Astrocyte of the spinal cord (primary cell): ENCODE results near the gene PROM1.

Experiments used
- DNase-seq: peaks from one replicate; pipeline ENCODE4 v3.0.0; 2011; ENCODE audit warnings: low read depth, low spot score
- H3K4me3 ChIP-seq: 2 replicates; pipeline ENCODE4 v1.5.1; 2011; ENCODE audit warnings: low read depth, mild to moderate bottlenecking, low read length, moderate library complexity
- in situ Hi-C: cut with HindIII; loops from 2 replicates; pipeline ENCODE4 v1.10.0; 2017; ENCODE audit warnings: low sequenced_read_pairs
- TF ChIP-seq, protein P1 (sequence below): IDR thresholded peaks from 2 replicates; pipeline ENCODE4 v1.5.1; 2012; ENCODE audit warnings: low read depth, mild to moderate bottlenecking, low read length, inconsistent platforms

PROM1 gene

DNA sequence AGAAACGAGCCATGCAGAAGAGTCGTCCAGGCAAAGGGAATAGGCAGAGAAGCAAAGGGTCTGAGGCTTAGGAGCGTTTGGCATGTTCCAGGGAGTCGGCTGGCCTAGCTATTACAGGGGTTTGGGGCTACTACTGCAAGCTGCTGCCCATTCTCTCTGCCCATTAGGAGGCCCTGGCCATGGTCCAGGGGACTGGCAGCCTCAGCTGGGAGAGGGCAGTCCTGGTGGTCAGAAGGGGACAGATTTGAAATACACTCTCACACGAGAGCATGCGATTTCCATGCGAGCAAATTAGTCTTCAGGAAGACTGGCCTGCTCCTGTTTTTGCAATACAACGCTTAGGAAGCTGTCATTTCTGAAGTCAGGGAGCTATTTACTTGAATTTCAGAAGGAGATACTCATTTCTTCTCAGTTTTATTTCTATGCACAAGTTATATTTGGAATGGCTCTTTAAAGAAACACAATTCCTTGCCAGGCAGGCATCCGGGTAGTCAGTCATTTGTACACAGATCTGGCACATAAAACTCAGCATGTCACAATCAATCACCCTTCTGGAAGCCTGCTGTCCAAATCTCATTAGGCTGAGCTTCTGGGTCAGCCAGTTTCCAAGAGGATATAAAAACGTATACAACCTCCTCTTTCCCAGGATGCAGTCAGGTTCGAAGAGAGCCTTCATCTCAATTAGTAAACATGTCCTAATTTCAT, 27.0 kb downstream of the PROM1 start:
- no peak for DNase-seq
- in situ Hi-C loops: no loop called here
- TF ChIP-seq, protein P1, sequence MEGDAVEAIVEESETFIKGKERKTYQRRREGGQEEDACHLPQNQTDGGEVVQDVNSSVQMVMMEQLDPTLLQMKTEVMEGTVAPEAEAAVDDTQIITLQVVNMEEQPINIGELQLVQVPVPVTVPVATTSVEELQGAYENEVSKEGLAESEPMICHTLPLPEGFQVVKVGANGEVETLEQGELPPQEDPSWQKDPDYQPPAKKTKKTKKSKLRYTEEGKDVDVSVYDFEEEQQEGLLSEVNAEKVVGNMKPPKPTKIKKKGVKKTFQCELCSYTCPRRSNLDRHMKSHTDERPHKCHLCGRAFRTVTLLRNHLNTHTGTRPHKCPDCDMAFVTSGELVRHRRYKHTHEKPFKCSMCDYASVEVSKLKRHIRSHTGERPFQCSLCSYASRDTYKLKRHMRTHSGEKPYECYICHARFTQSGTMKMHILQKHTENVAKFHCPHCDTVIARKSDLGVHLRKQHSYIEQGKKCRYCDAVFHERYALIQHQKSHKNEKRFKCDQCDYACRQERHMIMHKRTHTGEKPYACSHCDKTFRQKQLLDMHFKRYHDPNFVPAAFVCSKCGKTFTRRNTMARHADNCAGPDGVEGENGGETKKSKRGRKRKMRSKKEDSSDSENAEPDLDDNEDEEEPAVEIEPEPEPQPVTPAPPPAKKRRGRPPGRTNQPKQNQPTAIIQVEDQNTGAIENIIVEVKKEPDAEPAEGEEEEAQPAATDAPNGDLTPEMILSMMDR: no peak
- H3K4me3 ChIP-seq: no peak overlapping the region

DNA sequence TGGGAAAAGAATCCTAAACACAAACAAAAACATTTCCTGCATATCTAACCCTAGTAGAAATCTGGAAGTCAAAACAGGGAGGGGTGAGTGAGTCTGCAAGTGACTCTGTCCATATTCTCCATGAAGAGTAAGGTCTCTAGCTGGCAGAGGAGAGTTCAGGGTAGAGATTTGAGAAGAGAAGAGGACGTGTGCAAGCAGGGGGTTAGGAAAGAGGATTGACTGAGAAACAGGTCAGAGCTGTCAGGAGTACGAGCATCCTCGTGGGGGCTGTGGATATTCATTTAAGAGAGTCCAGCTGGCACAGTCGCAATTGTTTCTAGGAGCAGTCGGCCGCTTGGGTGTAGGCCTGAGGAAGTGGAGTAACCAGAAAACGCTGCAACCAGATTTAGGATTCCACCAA, 27.9 kb downstream of the PROM1 start:
- in situ Hi-C loops: no loop called here
- DNase-seq: no peak
- no peak overlapping the region for H3K4me3 ChIP-seq
- TF ChIP-seq, protein P1: no peak

DNA sequence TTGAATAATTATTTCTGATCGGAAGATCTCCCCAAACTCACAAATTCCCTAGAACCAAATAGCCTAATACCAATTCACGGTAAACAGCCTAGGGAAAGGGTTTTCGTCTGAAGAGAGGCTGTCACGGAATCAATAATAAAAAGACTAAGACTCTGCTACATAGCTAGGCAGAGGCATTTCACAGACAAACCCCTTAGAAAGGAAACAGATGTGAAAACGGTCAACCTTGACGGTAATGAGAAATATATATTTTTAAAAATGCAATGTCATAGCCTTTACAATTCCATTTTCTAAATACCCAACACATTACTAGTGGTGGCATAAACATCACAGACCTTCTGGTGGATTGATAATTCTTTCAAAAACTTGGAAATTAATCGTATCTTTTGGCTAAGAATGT, 28.4 kb downstream of the PROM1 start:
- in situ Hi-C loops: no loop called here
- H3K4me3 ChIP-seq: no peak overlapping the region
- TF ChIP-seq, protein P1: no peak
- DNase-seq: no peak

DNA sequence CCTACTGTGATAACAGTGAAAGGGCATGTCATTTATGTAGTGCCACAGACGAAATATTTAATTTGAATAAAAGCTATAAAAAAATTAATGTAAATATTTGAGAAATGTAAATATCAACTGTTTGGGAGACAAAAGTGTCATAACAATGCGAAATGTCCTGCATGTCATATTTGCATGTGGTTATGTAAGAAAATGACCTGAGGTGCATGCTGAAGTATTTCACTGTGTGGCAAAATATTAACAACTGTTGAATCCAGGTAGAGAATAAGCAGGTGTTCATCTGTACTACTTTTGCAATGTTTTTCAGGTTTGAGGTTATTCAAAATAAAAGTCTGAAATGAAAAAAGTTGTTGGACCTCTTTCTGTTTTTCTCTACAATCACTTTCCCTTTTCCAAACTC, 30.9 kb downstream of the PROM1 start:
- TF ChIP-seq, protein P1: no peak
- in situ Hi-C loops: no loop called here
- DNase-seq: no peak

DNA sequence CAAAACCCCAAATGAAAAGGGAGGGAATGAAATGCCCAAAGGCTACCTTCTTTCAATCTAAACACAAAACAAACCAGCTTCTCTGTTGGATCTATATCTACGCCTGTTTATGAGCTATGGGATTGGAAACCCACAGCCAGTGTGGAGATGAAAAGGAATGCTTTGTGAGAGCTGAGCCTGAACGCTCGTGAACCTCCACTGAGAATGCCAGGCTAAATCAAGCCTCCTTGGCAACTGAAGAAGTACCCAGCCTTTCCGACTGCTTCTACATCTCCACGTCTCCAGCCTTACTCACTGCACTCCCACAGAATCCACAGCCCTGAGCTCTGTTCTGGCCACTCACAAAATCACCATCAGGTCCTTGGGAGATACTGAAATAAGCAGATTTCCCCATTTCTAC, 31.8 kb downstream of the PROM1 start:
- no peak for DNase-seq
- TF ChIP-seq, protein P1: no peak
- in situ Hi-C loops: no loop called here
- no peak overlapping the region for H3K4me3 ChIP-seq

More for the DNA sequence above, 30.9 kb downstream of the PROM1 start:
- no peak overlapping the region for H3K4me3 ChIP-seq

DNA sequence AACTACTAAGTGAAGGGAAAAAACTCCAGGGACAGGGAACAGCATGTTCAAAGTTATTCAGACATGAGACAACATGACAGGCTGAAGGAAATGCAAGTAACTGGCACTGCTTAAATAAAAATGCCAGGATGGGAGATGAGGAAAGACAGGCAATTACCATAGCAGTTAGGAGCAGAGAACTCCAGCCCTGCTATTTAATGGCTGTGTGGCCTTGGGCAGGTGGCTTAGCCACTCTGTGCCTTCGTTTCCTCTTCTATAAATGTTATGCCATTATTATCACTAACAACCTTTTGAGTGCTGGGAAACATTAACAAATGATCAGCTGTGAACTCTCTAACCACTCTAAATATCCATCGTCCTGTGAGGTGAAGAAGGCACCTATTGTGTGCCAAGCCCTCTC, 32.7 kb downstream of the PROM1 start:
- no peak for DNase-seq
- TF ChIP-seq, protein P1: no peak
- no peak overlapping the region for H3K4me3 ChIP-seq
- in situ Hi-C loops: no loop called here
